ENCODE measurements around the gene LRRC73.
"Not testable (repeated sequence)": the region's sequence is repeated elsewhere in the genome, so short reads cannot be mapped to it uniquely, and the experiment has no call there.

LRRC73 gene

DNA sequence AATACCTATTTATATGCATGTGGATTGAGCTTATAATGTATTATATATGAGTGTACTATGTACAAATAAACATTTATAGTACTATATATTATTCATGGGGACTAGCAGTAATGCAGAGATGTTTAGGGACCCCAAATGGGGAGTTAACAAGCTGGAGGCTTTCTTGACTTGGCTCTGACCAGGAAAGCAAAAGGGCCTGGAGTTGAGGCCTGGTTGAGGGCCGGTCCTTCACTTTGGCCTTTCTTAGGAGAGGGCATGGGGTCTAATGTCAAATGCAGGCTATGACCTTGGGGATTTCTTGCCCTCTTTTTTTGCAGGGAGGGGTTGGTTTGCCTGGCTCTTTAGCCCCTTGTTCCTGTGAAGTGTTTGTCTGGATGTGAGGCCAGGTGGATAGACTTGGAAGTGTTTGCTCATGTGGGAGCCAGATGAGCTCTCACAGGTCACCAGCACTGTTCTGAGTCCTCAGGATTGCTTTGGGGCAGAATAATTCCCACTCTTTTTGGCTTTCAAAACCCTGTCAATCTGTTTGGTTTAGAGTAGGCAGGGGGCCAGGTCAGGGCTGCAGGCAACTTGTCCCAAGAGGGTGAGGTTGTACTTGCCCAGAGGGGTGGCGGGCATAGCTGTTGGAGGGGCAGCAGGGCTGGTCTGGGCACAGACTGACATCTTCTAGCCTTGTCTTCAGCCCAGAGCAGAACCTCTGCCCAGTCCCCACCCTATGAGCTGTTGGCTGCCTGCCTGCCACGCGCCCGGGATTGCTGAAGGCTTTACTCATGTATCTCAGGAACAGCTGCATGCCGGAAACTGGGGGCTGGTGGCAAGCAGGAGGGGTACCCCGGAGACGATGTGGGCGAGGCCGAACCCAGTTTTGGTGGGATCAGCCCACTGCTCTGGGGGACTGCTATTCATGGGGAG lies 18.1 kb downstream of the LRRC73 start:
- no peak for DNase-seq

DNA sequence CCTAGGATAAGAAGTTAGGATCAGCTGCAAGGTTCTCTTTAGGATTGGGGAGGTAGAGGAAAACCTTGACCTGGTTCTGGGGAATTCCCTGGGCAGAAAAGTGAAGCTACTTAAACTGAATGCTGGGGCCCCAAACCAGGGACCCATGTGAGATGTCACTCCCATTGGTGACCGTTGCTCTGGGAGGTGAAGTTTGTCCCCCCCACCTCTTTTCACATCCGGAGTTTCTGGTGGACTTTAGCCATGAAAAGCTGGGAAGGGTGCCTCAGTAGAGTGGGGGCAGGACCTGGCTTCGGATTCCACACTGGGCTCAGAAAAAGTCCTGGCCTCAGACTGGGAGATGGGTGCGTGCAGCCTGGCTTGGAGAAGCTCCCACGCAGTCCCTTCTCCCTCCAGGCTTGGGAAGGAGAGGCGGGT lies 19.6 kb downstream of the LRRC73 start:
- no peak for DNase-seq

DNA sequence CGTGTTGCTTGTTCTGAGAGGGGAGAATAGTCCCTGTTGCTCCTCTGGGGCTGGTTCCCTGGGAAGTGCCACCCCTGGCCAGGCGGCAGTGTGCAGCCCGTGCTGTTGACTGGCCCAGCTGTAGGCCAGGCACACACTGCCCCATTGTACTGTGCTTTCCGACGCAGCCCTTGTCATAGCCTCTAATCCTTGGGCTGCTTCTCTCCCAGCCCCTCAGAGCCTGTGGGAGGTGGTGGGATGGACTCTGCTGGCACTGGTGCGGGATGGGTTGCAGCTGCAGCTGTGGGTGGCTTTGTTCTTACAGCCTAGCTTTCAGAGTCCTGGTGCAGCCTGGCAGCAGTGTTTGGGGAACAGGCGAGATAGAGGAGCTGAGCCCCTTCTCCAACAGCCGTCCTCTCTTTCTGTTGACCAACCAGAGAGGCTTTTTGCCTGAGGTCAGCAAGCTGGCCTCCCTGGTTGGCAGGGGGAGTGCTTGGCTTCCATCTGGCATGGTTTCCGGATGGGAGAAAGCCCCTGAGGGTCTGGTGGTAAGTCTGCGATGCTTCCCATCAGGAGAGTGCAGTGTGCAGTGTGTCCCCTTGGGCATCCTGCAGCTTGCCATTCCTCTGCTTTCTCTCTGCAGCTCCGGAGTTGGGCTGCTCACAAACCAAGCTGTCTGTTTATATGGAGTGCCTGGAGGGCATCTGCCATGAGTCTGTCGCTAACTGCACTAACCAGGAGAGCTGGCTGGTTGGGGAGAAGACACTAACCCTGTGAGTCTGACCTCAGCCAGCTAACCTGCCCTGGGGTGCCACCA lies 20.7 kb downstream of the LRRC73 start:
- DNase-seq, result no peak

DNA sequence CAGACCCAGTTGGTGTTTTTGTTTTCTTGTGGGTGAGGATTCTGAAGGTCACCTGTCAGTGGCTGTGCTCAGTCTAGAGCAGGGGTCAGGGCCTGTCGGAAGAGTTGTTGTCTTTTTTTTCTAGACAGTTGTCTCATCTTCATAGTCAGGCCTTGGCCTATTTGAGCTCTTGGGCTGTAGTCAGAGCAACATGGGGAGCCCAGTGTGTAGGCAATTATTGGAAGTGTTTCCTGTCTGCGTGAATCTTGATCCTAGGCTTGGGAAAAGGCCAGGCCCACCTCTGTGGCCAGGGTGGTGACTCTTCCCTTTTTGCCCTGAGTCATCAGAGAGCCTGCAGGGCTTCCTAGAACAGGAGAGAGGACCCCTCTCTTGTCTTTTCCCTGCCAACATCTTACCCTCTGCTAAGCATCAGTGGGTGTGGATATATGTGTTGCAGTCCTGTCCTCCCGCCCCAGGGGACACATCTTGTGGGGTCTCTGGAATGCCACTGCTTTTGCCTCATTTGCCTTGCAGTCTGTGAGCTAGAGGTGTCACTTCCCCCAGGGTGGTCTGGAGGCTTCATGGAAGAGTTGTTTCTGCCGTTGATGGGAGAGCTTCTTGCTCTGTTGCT lies 21.4 kb downstream of the LRRC73 start:
- DNase-seq, result no peak

DNA sequence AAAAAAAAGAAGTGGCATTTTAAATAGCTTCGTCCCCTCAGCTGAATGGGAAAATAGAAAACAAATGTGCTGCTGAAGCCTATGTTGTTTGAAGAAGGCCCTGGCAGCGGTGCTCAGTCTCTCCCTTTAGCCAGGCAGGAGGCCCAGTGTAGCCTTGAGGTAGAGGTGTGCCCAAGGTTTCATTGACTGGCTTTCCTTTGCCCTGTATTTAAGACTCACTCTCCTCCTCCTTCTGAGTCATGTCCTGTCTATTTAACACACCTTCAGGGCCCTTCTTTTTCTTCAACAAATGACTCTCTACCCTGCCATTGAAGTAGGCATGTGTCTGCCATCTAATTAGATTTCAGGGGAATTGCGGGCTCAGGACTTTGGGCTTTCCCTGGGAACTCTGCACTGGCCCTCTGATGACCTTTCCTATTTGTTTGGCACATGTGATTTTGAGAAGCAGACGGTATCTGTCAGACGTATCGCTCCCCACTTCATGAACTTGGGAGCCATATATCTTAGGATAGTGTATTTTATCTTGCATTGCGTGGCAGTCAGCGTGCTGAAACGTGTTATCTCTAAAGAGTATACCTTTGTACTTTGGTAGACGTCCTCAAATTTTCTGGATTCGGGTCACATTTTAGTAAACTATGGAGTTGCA lies 28.4 kb downstream of the LRRC73 start:
- DNase-seq, result no peak

DNA sequence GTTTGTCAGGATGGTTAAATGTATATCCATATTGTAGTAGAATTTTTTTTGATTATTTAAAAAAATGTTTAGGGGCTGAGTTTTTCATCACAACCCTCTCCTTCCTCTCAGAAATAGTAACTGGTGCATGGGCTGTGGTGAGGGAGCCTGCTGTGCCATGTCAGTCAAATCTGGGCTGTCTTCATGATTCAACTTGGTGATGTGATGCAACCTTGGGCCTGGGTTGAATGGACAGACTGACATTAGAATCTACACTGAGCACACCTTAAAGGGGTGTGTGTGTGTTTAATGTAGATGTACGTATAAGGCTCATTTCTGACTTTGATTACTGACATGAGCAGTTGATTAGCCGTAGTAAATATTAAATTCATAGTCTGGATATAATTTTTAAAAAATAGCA lies 29.1 kb downstream of the LRRC73 start:
- no peak for DNase-seq

DNA sequence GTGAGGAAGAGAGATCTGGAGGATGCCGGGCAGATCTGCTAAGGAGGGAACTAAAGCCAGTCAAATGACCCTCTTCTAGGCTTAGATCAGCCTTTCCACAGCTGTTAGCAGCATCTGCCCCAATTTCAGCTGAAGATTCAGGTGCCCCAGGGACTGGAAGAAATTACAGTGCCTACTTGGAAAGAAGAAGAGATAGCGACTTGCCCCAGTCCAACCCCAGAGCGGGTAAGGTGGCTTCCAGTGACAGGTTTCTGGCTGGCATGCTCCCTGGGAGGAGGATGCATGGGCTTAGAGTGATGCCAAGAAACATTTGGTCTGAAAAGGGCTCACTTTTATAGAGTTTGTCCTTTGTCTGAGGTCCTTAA lies 32.2 kb downstream of the LRRC73 start:
- no peak for DNase-seq

DNA sequence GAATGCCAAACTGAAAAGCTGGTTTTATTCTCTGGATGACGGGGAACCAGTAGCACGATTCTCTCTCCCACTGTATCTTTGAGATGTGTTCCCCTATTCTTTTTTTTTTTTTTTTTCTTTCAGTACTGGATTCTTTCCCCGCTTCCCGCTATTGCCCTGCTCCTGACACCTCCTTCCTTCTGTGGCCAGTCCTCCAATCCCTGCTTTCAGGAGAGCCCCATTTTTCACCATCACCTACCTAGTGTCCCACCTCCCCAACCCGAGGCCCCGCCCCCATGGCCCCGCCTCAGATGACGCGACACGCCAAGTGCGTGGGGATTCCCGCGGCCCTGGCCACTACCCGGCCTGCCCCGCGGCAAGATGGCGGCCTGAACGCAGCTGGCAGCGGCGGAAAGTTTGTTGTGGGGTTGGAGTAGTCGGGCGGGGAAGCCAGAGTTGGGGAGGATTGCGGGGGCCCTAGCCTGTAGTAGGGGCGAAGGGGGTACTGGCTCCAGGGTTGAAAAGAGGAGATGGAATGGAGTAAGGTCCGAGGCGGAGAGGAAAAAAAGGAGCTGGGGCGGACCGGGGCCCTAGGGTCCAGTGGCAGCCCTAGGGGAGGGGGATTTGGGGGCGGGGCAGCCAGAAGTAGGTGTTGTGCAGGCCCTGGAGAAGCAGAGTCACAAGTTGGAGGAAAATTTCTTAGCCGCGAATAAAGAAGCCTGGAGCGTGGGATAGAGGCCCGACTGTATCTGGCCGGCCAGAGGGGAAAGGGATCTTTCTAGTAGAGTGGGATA lies 32.7 kb downstream of the LRRC73 start, which contains the start of gene TJAP1:
TSS of gene TJAP1 (plus strand) at position 336 of the 773 bp plus-strand sequence. CDS start 21,432 bp downstream, outside the sequence.
- DNase-seq, result peak; percentile 99

DNA sequence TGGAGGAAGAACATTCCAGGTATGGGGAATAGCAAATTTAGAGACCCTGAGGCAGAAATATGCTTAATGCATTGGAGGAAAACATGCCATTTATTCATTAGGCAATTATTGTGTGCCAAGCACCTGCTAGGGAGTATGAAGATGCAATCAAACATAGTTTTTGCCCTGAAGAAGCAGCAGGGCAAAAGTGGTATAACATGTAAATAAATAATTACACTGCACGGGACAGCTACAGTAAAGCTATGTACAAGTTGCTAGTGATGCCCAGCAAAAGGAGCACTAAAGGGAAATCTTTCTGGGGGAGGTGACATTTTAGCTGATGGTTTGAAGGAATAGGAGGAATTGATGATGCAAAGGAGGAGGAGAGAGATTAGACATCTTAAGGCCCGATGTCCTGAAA lies 33.4 kb downstream of the LRRC73 start:
- DNase-seq, result no peak

DNA sequence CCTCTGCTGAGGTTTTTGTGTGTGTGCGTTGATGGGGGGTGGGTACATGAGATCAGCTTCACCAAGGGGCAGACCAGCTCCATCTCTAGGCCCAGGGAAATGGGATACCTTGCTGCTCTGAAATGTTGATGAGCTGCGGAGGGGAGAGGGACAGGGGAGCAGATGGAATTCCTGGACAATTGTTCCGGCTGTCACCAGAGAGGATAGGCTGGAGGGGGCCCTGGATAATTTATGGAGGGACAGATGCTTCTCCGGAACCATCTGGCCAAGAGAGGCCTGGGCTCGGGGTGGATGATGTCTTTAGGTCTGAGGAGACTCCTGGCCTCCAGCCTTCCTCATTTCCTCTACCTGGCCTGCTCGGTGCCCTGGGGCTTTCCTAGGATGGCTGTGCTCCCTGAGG lies 34.6 kb downstream of the LRRC73 start:
- no peak for DNase-seq

DNA sequence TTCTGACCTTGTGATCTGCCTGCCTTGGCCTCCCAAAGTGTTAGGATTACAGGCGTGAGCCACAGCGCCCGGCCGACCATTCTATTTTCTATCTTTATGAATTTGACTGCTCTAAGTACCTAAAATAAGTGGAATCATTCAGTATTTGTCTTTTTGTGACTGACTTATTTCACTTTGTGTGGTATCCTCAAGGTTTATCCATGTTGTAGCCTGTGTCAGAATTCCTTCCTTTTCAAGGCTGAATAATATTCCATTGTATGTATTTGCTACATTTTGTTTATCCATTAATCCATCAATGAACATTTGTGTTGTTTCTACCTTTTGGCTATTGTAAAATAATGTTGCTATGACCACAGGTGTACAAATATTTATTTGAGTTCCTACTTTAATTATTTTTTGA lies 37.6 kb downstream of the LRRC73 start:
- DNase-seq, result no peak

DNA sequence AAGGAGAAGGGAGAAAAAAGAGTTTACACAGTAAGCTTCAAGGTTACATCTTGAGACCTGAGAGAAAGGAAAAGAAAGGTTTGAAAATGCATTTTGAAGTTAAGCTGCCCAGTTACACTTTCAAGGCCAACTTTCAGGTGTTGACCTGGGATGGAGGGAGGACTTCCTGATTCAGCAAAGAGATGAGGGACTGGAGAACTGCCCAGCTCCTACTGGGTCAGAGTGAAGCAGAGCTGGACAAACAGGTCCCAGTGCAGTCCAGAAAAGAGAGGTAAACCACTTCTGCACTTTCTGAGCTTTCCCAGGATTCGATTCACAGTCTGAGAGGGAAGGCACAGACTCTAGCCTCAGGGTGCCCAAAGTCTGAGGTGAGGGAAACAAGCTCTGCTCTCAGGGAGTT lies 38.7 kb downstream of the LRRC73 start:
- no peak for DNase-seq

DNA sequence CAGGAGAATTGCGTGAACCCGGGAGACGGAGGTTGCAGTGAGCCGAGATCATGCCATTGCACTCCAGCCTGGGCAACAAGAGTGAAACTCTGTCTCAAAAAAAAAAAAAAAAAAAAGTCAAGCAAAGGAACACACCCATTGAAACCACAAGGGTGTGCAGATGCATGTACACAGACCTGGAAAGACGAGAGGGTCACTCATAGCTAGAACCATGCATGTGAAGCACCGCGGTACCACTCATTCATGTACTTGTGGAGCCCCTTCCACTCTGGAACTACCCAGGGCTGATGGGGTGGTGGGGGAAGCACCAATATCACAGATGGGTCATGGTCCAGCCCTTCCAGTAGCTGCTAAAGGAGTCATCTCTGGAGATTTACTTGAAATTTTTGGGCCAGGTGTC lies 40.2 kb downstream of the LRRC73 start:
- no peak for DNase-seq

DNA sequence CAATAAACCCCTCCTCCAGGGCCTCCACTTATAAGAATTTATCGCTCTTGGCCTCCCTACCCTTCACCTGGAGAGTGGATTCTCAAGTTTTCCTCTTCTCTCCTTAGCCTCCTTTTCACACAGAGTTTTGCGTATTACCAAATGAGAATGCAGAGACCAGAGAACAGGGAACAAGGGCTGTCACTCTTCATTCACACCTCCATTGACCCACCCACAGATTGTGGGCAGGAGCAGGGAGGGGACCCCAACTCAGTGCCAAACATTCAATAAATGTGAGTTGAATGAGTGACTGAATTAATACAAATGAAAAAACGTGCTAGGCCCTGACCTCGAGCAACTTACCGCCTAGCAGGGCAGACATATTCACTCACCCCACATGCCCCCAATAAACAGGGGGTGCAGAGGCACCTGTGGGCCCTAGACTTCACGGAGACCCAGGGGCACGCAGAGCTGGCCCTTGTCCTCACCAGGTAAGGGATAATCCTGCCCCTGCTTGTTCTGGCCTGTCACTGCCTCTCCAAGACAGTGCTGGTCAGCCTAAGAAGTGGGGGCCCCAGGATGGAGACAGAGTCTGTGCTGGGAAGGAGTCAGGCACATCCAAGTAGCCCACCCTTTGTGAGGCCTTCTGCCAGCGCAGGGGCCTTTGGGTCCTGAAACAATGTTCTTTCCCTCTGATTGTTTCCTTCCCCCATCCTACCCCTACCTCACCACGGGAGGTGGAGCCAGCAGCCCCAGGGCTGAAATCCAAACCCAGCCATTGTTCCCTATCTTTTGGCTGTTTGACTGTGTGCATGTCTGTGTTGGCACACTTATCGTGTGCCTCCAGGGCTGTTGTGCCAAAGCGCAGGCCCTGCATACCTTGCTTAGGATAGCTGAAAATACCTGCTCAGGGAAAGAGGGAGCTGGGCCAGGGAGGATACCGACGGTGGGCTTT lies 41.1 kb downstream of the LRRC73 start:
- DNase-seq, result no peak

DNA sequence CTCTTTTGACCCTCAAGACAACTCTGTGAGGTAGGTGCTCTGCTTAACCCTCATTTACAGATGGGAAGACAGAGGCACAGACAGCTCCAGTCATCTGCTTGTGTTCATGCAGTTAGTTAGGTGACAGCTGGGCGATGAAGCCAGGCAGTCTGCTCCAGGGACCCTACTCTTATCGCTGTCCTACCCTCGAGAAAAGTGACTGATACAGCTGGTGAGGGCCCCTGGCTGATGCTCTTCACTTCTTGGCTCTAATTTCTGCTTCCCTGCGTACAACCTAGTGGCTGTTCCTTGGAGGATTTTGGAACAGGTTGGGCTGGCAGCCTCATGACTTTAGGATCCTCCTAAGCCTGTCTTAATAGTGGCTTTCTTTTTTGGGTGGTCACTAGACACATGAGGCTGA lies 41.9 kb downstream of the LRRC73 start:
- DNase-seq, result no peak

DNA sequence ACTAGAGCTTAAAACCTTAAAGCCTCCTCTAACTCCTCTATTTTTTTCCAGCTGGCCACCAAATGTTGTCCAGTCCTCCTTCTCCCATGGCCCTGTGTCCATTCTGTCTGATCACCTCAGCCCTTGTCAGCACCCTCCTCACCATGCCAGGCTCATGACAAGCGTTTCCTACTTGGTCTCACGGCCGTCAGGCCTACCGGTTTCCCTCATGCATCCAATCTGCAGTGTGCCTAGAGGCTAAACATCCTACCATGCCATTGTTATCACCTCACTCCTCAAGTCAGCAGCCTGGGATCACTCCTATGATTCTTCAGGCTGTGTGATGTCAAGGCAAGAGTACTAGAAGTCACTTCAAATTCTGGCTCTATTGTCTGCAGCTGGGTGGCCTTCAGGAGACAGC lies 42.4 kb downstream of the LRRC73 start:
- DNase-seq, result no peak

DNA sequence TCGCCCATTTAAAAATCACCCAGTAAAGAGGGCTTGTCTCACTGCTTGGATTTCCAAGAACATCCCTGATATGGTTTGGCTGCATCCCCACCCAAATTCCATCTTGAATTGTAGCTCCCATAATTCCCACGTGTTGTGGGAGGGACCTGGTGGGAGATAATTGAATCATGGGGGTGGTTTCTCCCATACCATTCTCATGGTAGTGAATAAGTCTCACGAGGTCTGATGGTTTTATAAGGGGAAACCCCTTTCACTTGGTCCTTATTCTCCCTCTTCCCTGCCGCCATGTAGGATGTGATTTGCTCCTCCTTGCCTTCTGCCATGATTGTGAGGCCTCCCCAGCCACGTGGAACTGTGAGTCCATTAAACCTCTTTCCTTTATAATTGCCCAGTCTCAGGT lies 42.9 kb downstream of the LRRC73 start:
- not testable (repeated sequence) for DNase-seq

DNA sequence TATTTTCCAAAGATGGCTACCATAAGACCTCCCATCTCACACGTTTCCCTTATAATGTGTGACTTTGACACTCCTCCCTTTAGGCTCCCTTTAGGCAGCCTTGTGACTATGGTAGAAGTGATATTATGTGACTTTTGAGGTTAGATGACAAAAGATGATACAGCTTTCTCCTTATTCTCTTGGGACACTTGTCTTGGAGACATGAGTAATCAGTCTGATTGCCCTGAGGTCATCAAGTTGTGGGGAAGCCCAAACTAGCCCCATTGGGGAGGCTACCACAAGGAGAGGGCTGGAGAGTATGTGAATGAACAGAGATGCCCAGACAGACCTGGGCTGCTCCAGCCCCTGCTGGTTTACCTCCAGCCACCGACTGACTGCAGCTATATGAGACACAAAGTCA lies 44.2 kb downstream of the LRRC73 start:
- DNase-seq, result no peak

DNA sequence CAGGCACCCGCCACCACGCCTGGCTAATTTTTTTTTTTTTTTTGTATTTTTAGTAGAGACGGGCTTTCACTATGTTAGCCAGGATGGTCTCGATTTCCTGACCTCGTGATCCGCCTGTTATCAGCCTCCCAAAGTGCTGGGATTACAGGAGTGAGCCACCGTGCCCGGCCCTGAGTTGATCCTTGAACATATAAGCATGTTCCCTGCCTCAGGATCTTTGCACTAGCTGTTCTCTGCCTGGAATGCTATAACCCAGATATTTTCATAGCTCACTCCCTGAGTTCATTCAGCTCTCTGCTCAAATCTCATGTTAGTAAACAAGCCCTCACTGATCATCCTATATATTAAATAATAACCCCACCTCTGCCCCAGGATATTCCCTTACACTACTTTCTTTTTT lies 45.8 kb downstream of the LRRC73 start:
- no peak for DNase-seq

DNA sequence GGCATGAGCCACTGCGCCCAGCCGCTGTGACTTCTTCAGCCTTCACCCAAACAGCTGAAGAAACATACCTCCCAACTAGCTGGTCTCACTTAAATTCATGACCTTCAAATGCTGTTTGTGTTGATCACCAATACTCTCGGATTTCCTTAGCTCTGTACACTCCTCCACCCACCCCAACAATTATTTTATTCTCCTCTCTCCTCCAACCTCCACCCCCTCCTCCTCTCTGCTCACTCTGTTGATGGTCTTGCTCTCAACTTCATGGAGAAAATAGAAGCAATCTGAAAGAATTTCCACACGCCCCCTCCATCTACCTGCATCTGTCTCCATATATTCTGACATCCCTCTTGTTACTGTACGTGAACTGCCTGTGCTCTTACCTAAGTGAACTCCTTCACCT lies 48.2 kb downstream of the LRRC73 start:
- no peak for DNase-seq

DNA sequence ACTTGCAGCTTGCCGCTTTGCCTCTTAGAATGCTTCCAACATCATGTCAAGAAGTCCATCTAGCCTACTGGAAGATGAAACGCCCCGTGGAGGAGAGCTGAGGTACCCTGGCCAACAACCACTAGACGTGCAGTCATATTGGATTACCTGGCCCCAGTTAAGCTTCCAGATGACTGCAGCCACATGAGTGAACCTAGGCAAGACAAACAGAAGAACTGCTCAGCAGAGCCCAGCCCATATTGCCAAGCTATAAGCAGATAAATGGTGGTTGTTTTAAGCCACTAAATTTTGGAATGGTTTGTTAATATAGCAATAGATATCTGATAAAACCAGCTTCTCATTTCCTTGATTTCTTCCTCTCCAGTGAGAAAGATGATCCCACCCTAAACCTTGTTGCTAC lies 50.1 kb downstream of the LRRC73 start:
- no peak for DNase-seq
